Stimulated activated CD4-positive, alpha-beta T cell treated with anti-CD3 and anti-CD28 coated beads, TNF-alpha, amount 100 ng/mL, for 48 hours (primary cell): Measurements from ENCODE around the gene SLC8A3.

Source experiments
- DNase-seq, 3 donors: peaks; one replicate each; pipeline ENCODE4 v3.0.0-alpha.2; 2020; ENCODE audit warnings: low read depth in 3 of 3

SLC8A3 gene

GRCh38 chr14:70064136-70064865 is 124.5 kb downstream of the SLC8A3 start:
- DNase-seq = no peak

- DNase-seq = no peak
Measured at GRCh38 chr14:70061108-70061507, 127.6 kb downstream of the SLC8A3 start.

GRCh38 chr14:70059545-70059944 is 129.2 kb downstream of the SLC8A3 start:
- DNase-seq = no peak

- no peak for DNase-seq
Measured at GRCh38 chr14:70057519-70058136, 131.1 kb downstream of the SLC8A3 start.

GRCh38 chr14:70052990-70053389 is 135.8 kb downstream of the SLC8A3 start:
- peak in 1 of 3 donors; percentile 15 for DNase-seq

GRCh38 chr14:70050136-70050535 is 138.6 kb downstream of the SLC8A3 start:
- DNase-seq = no peak

GRCh38 chr14:70049605-70050004 is 139.1 kb downstream of the SLC8A3 start:
- no peak for DNase-seq

- no peak for DNase-seq
Measured at GRCh38 chr14:70048313-70048654, 140.5 kb downstream of the SLC8A3 start.

- no peak for DNase-seq
Measured at GRCh38 chr14:70047598-70048312, 141.0 kb downstream of the SLC8A3 start.

- DNase-seq = peak in 1 of 3 donors; percentile 4
Measured at GRCh38 chr14:70045844-70046535, 142.8 kb downstream of the SLC8A3 start.

GRCh38 chr14:70045310-70045709 is 143.4 kb downstream of the SLC8A3 start:
- no peak for DNase-seq

- no peak for DNase-seq
Measured at GRCh38 chr14:70043001-70043400, 145.8 kb downstream of the SLC8A3 start.

GRCh38 chr14:70036665-70037064 is 152.1 kb downstream of the SLC8A3 start:
- DNase-seq = no peak

GRCh38 chr14:70034257-70034656 is 154.5 kb downstream of the SLC8A3 start:
- DNase-seq = no peak

GRCh38 chr14:70033561-70033960 is 155.2 kb downstream of the SLC8A3 start:
- no peak for DNase-seq

GRCh38 chr14:70033116-70033515 is 155.6 kb downstream of the SLC8A3 start:
- DNase-seq = no peak

GRCh38 chr14:70032447-70032846 is 156.3 kb downstream of the SLC8A3 start:
- DNase-seq = no peak

- no peak for DNase-seq
Measured at GRCh38 chr14:70032016-70032415, 156.7 kb downstream of the SLC8A3 start.

GRCh38 chr14:70029296-70030132 is 159.2 kb downstream of the SLC8A3 start:
- no peak for DNase-seq

GRCh38 chr14:70027785-70028428 is 160.8 kb downstream of the SLC8A3 start:
- DNase-seq = peak; percentile 30 to 58 (median 46)

- DNase-seq = no peak
Measured at GRCh38 chr14:70023871-70024270, 164.9 kb downstream of the SLC8A3 start.
